Breast epithelium (tissue), 3 donors: ENCODE measurements around the gene NABP2.
A peak's percentile ranks its signal among the peaks of the same experiment; 100 is the strongest.

Experiments
- CTCF ChIP-seq, 3 donors: fragments of 450-650 bp; IDR thresholded peaks; one replicate each; pipeline ENCODE4 v1.5.1; 2016 to 2017; ENCODE audit warnings: antibody characterized with exemption in 3 of 3, mild to moderate bottlenecking in 3 of 3, moderate library complexity in 3 of 3
- POLR2A ChIP-seq: fragments of 450-650 bp; IDR thresholded peaks from one replicate; pipeline ENCODE4 v1.6.1; 2016; ENCODE audit warnings: antibody characterized with exemption, mild to moderate bottlenecking, moderate library complexity

- TF ChIP-seq CTCF (IDR thresholded peaks at IDR 0.05) (peak in 1 of 3 donors; percentile 39), POLR2A (no peak)
These were observed 34.0 kb upstream of the NABP2 start for GRCh38 chr12:56189918-56190694.
